ENCODE measurements around the gene GNA14.
"Not testable (repeated sequence)": the region's sequence is repeated elsewhere in the genome, so short reads cannot be mapped to it uniquely, and the experiment has no call there.

GNA14 gene

GRCh38 chr9:77447646-77448045 lies 200.5 kb downstream of the GNA14 start:
- Histone ChIP-seq H3K9me3 (ENCODE audit: control insufficient read depth in 2 of 2, low read length in 2 of 2) (peaks cover 0 to 5% of the 10 kb centered on the region in 2 donors), H3K27ac (ENCODE audit: low read length) (no peak overlapping the region), H3K27me3 (ENCODE audit: control insufficient read depth in 1 of 2, insufficient read depth in 2 of 2, low read length in 2 of 2) (no peaks in the 10 kb centered on the region), H3K9ac (ENCODE audit: low read length in 2 of 2) (no peak overlapping the region), H3K4me1 (ENCODE audit: control insufficient read depth, insufficient read depth, low read length) (no peaks in the 10 kb centered on the region), H3K36me3 (ENCODE audit: control insufficient read depth in 2 of 2, insufficient read depth in 2 of 2, low read length in 2 of 2) (no peaks in the 10 kb centered on the region), H3K4me3 (ENCODE audit: low read length in 2 of 2) (no peak overlapping the region)

GRCh38 chr9:77442436-77442835 lies 205.7 kb downstream of the GNA14 start:
- Histone ChIP-seq H3K9me3 (ENCODE audit: control insufficient read depth in 2 of 2, low read length in 2 of 2) (peaks cover 0 to 1% of the 10 kb centered on the region in 2 donors), H3K27me3 (ENCODE audit: control insufficient read depth in 1 of 2, insufficient read depth in 2 of 2, low read length in 2 of 2) (no peaks in the 10 kb centered on the region), H3K36me3 (ENCODE audit: control insufficient read depth in 2 of 2, insufficient read depth in 2 of 2, low read length in 2 of 2) (no peaks in the 10 kb centered on the region), H3K9ac (ENCODE audit: low read length in 2 of 2) (no peak overlapping the region), H3K27ac (ENCODE audit: low read length) (no peak overlapping the region), H3K4me3 (ENCODE audit: low read length in 2 of 2) (no peak overlapping the region), H3K4me1 (ENCODE audit: control insufficient read depth, insufficient read depth, low read length) (no peaks in the 10 kb centered on the region)

DNA sequence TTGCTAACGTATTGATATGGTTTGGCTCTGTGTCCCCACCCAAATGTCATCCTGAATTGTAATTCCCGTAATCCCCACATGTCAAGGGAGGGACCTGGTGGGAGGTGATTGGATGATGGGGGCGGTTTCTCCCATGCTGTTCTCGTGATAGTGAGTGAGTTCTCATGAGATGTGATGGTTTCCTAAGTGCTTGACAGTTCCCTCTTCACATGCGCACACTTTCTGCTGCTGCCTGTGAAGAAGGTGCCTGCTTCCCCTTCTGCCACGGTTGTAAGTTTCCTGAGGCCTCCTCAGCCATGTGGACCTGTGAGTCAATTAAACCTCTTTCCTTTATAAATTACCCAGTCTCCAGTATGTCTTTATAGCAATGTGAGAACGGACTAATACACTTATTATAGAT lies 207.0 kb downstream of the GNA14 start:
- not testable (repeated sequence) for H3K4me3 ChIP-seq (ENCODE audit: low read length in 2 of 2)

GRCh38 chr9:77440057-77440456 lies 208.1 kb downstream of the GNA14 start:
- no peaks in the 10 kb centered on the region for H3K9me3 ChIP-seq (ENCODE audit: control insufficient read depth in 2 of 2, low read length in 2 of 2)
- no peak overlapping the region for H3K27ac ChIP-seq (ENCODE audit: low read length)
- H3K36me3 ChIP-seq (ENCODE audit: control insufficient read depth in 2 of 2, insufficient read depth in 2 of 2, low read length in 2 of 2) = no peaks in the 10 kb centered on the region
- no peaks in the 10 kb centered on the region for H3K27me3 ChIP-seq (ENCODE audit: control insufficient read depth in 1 of 2, insufficient read depth in 2 of 2, low read length in 2 of 2)
- H3K4me3 ChIP-seq (ENCODE audit: low read length in 2 of 2) = peak overlapping the region in 1 of 2 donors; percentile 8
- H3K4me1 ChIP-seq (ENCODE audit: control insufficient read depth, insufficient read depth, low read length) = peaks cover 4% of the 10 kb centered on the region
- H3K9ac ChIP-seq (ENCODE audit: low read length in 2 of 2) = no peak overlapping the region

More for the DNA sequence above, 207.0 kb downstream of the GNA14 start:
- not testable (repeated sequence) for H3K27me3 ChIP-seq (ENCODE audit: control insufficient read depth in 1 of 2, insufficient read depth in 2 of 2, low read length in 2 of 2); H3K9me3 ChIP-seq (ENCODE audit: control insufficient read depth in 2 of 2, low read length in 2 of 2); H3K4me1 ChIP-seq (ENCODE audit: control insufficient read depth, insufficient read depth, low read length); H3K27ac ChIP-seq (ENCODE audit: low read length); H3K36me3 ChIP-seq (ENCODE audit: control insufficient read depth in 2 of 2, insufficient read depth in 2 of 2, low read length in 2 of 2); H3K9ac ChIP-seq (ENCODE audit: low read length in 2 of 2)

- H3K9ac ChIP-seq (ENCODE audit: low read length in 2 of 2) = no peak overlapping the region
Measured at GRCh38 chr9:77438653-77439052, 209.5 kb downstream of the GNA14 start.

GRCh38 chr9:77435688-77436087 lies 212.4 kb downstream of the GNA14 start:
- H3K36me3 ChIP-seq (ENCODE audit: control insufficient read depth in 2 of 2, insufficient read depth in 2 of 2, low read length in 2 of 2) = no peaks in the 10 kb centered on the region
- peaks cover 4% of the 10 kb centered on the region for H3K4me1 ChIP-seq (ENCODE audit: control insufficient read depth, insufficient read depth, low read length)
- H3K9ac ChIP-seq (ENCODE audit: low read length in 2 of 2) = no peak overlapping the region
- H3K27me3 ChIP-seq (ENCODE audit: control insufficient read depth in 1 of 2, insufficient read depth in 2 of 2, low read length in 2 of 2) = no peaks in the 10 kb centered on the region
- no peaks in the 10 kb centered on the region for H3K9me3 ChIP-seq (ENCODE audit: control insufficient read depth in 2 of 2, low read length in 2 of 2)
- H3K27ac ChIP-seq (ENCODE audit: low read length) = no peak overlapping the region
- H3K4me3 ChIP-seq (ENCODE audit: low read length in 2 of 2) = no peak overlapping the region

More at GRCh38 chr9:77438653-77439052, 209.5 kb downstream of the GNA14 start:
- H3K9me3 ChIP-seq (ENCODE audit: control insufficient read depth in 2 of 2, low read length in 2 of 2) = no peaks in the 10 kb centered on the region
- H3K27me3 ChIP-seq (ENCODE audit: control insufficient read depth in 1 of 2, insufficient read depth in 2 of 2, low read length in 2 of 2) = no peaks in the 10 kb centered on the region
- no peak overlapping the region for H3K27ac ChIP-seq (ENCODE audit: low read length)
- no peak overlapping the region for H3K4me3 ChIP-seq (ENCODE audit: low read length in 2 of 2)
- no peaks in the 10 kb centered on the region for H3K36me3 ChIP-seq (ENCODE audit: control insufficient read depth in 2 of 2, insufficient read depth in 2 of 2, low read length in 2 of 2)
- peaks cover 4% of the 10 kb centered on the region for H3K4me1 ChIP-seq (ENCODE audit: control insufficient read depth, insufficient read depth, low read length)

GRCh38 chr9:77435277-77435676 lies 212.8 kb downstream of the GNA14 start:
- no peak overlapping the region for H3K4me3 ChIP-seq (ENCODE audit: low read length in 2 of 2)
- no peaks in the 10 kb centered on the region for H3K36me3 ChIP-seq (ENCODE audit: control insufficient read depth in 2 of 2, insufficient read depth in 2 of 2, low read length in 2 of 2)
- peaks cover 4% of the 10 kb centered on the region for H3K4me1 ChIP-seq (ENCODE audit: control insufficient read depth, insufficient read depth, low read length)
- no peaks in the 10 kb centered on the region for H3K9me3 ChIP-seq (ENCODE audit: control insufficient read depth in 2 of 2, low read length in 2 of 2)
- H3K9ac ChIP-seq (ENCODE audit: low read length in 2 of 2) = no peak overlapping the region
- H3K27me3 ChIP-seq (ENCODE audit: control insufficient read depth in 1 of 2, insufficient read depth in 2 of 2, low read length in 2 of 2) = no peaks in the 10 kb centered on the region
- H3K27ac ChIP-seq (ENCODE audit: low read length) = no peak overlapping the region

DNA sequence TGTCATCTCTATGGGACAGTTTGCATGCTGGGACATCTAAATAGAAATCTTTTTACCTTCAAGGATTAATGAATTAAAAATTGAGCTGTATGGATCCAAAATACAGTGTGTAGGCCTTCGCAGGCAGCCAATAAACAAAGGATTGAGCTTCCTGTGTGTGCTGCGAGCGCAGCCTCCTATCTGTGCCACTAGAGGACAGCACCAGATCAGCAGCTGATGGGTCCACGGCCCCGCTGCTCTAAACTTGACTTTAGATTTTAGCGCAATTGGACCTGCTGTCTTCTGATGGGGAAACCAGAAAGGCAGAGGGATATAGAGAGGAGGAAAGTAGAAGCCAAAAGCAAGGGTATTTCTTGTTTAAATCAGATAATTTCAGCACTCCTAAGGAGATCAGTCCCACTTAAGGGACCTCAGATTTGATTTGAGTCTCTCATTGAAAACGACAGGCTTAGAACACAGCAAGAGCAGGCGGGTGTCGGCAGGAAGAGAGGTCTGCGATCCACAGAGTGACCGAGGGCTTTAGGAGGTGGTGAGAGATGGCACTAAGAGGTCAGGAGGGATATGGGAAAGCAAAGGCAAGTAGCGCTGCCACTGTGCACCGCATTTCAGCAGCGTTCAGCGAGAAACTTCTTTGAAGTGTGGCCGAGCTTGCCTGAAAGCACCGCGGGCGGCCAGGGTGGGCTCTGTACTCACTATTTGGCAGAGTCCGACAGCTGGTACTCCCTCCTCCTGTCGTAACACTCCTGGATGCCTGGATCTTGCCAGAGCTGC lies 214.3 kb downstream of the GNA14 start:
- H3K27me3 ChIP-seq (ENCODE audit: control insufficient read depth in 1 of 2, insufficient read depth in 2 of 2, low read length in 2 of 2) = no peaks in the 10 kb centered on the region
- peaks cover 4% of the 10 kb centered on the region for H3K4me1 ChIP-seq (ENCODE audit: control insufficient read depth, insufficient read depth, low read length)
- H3K36me3 ChIP-seq (ENCODE audit: control insufficient read depth in 2 of 2, insufficient read depth in 2 of 2, low read length in 2 of 2) = no peaks in the 10 kb centered on the region
- no peak overlapping the region for H3K9ac ChIP-seq (ENCODE audit: low read length in 2 of 2)
- H3K9me3 ChIP-seq (ENCODE audit: control insufficient read depth in 2 of 2, low read length in 2 of 2) = no peaks in the 10 kb centered on the region
- no peak overlapping the region for H3K4me3 ChIP-seq (ENCODE audit: low read length in 2 of 2)
- H3K27ac ChIP-seq (ENCODE audit: low read length) = no peak overlapping the region

DNA sequence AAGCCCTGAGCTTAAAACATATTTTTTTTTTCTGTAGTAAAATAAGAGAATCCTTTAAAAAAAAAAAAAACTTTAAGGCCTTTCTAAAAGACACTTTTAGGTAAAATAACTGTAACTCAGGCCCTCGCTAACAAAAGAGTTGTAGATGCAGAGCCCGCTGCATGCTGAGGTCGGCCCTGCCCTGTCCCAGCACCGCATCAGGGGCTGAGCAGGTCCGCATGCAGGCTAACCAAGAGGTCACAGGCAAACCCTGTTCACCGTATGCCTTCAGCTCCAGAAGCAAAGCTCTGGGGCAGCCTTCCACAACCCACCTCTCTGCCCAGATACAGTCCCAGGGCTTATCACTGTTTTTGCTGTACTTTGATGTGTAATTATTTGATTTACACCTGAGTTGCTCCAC lies 216.1 kb downstream of the GNA14 start:
- no peaks in the 10 kb centered on the region for H3K9me3 ChIP-seq (ENCODE audit: control insufficient read depth in 2 of 2, low read length in 2 of 2)
- no peak overlapping the region for H3K4me3 ChIP-seq (ENCODE audit: low read length in 2 of 2)

GRCh38 chr9:77429928-77430327 lies 218.2 kb downstream of the GNA14 start:
- Histone ChIP-seq H3K9ac (ENCODE audit: low read length in 2 of 2) (no peak overlapping the region), H3K4me1 (ENCODE audit: control insufficient read depth, insufficient read depth, low read length) (peaks cover 4% of the 10 kb centered on the region), H3K27me3 (ENCODE audit: control insufficient read depth in 1 of 2, insufficient read depth in 2 of 2, low read length in 2 of 2) (no peaks in the 10 kb centered on the region), H3K27ac (ENCODE audit: low read length) (no peak overlapping the region), H3K4me3 (ENCODE audit: low read length in 2 of 2) (no peak overlapping the region), H3K9me3 (ENCODE audit: control insufficient read depth in 2 of 2, low read length in 2 of 2) (no peaks in the 10 kb centered on the region), H3K36me3 (ENCODE audit: control insufficient read depth in 2 of 2, insufficient read depth in 2 of 2, low read length in 2 of 2) (peaks cover 0 to 2% of the 10 kb centered on the region in 2 donors)

More for the DNA sequence above, 216.1 kb downstream of the GNA14 start:
- no peak overlapping the region for H3K27ac ChIP-seq (ENCODE audit: low read length)
- no peak overlapping the region for H3K9ac ChIP-seq (ENCODE audit: low read length in 2 of 2)
- no peaks in the 10 kb centered on the region for H3K27me3 ChIP-seq (ENCODE audit: control insufficient read depth in 1 of 2, insufficient read depth in 2 of 2, low read length in 2 of 2)
- no peaks in the 10 kb centered on the region for H3K36me3 ChIP-seq (ENCODE audit: control insufficient read depth in 2 of 2, insufficient read depth in 2 of 2, low read length in 2 of 2)
- H3K4me1 ChIP-seq (ENCODE audit: control insufficient read depth, insufficient read depth, low read length) = peaks cover 8% of the 10 kb centered on the region

DNA sequence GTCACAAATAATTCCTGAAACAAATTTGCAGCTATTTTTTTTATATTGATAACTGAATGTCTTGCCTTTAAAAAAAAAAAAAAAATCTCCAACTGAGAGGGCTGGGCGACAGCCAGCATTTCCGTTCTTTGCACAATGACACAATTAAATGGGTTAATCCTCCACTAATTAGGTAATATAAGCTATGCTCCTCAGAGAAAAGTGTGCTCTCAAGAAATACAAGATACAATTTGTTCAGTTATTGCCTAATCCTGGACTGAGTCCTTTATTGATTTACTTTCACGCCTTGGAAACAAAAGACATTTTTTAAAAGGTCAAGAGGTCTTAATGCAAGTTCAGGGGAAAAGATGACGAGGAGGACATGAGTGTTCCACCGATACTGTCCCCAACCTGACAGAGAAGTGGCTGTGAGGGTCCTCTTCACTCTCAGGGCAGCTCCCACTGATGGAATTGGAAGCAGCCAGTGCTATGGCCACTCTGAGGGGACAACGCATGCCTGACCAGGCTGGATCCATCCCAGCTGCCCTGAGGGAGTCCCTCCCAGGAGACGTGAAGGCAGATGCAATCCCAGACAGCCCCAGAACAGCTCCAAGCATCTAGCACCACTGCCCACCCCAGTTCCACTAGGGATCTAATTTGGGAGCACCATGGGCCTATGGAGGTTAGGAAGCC lies 220.7 kb downstream of the GNA14 start:
- H3K36me3 ChIP-seq (ENCODE audit: control insufficient read depth in 2 of 2, insufficient read depth in 2 of 2, low read length in 2 of 2) = peaks cover 0 to 2% of the 10 kb centered on the region in 2 donors
- no peak overlapping the region for H3K4me3 ChIP-seq (ENCODE audit: low read length in 2 of 2)
- H3K27ac ChIP-seq (ENCODE audit: low read length) = no peak overlapping the region
- H3K27me3 ChIP-seq (ENCODE audit: control insufficient read depth in 1 of 2, insufficient read depth in 2 of 2, low read length in 2 of 2) = no peaks in the 10 kb centered on the region
- H3K9ac ChIP-seq (ENCODE audit: low read length in 2 of 2) = no peak overlapping the region
- no peaks in the 10 kb centered on the region for H3K9me3 ChIP-seq (ENCODE audit: control insufficient read depth in 2 of 2, low read length in 2 of 2)
- H3K4me1 ChIP-seq (ENCODE audit: control insufficient read depth, insufficient read depth, low read length) = peaks cover 4% of the 10 kb centered on the region

Measured in stomach smooth muscle (tissue), 2 donors.